ENCODE results near the gene CENPP.

DNA sequence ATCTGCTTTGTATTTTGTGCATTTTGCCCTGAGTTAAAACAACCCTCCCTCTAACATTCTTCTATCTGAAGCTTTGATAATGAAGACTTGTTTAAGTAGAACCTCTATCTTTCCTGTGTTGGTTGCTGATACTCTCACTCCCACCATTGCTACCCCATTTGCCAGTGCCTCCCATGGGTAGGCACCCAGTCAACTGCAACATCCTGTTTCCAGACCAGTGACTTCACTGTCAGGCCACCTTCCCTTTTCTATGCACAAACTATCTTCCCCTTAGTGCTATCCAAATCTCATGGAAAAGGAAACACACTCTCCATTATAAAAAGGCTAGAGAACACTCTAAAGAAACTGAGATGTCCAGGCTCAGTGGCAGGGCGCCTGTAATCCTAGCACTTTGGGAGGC is 26.6 kb upstream of the CENPP start:
- TF ChIP-seq CTCF (conservative IDR thresholded peaks at IDR 0.05; ENCODE audit: low read depth, low read length) (no peak), EZH2 (IDR thresholded peaks at IDR 0.05; ENCODE audit: borderline replicate concordance, low read depth, low read length, poor library complexity, severe bottlenecking) (no peak)

Measured in A673 (cell line).